H1 (cell line): Measurements from ENCODE around the gene ZNF473. TPM values are rescaled to one million over a fixed set of nuclear protein-coding genes. Genes with fewer than 3 reads are reported as not detected.

Source experiments
- ASH2L ChIP-seq: fragments of 200-600, 300-600 bp; sonication (generic); IDR thresholded peaks from one replicate; pipeline ENCODE4 v1.7.1; 2017; ENCODE audit warnings: low read length
- CTBP2 ChIP-seq: IDR thresholded peaks from 2 replicates; pipeline ENCODE4 v1.7.0; 2011; ENCODE audit warnings: borderline replicate concordance, mild to moderate bottlenecking, moderate library complexity, mixed read lengths, low read length; ENCODE audit not compliant: insufficient read depth, insufficient read length
- GABPA ChIP-seq: IDR thresholded peaks from 2 replicates; pipeline ENCODE4 v1.6.1; 2011; ENCODE audit warnings: mild to moderate bottlenecking, low read length, moderate library complexity, borderline replicate concordance; ENCODE audit not compliant: insufficient read depth
- JUN ChIP-seq: IDR thresholded peaks from 2 replicates; pipeline ENCODE4 v1.6.1; 2011; ENCODE audit warnings: low read depth, mild to moderate bottlenecking, improper control_type of control experiment, low read length
- RBBP5 ChIP-seq: IDR thresholded peaks from 2 replicates; pipeline ENCODE4 v1.7.1; 2012; ENCODE audit warnings: low read depth, mild to moderate bottlenecking, inconsistent platforms, low read length, moderate library complexity, borderline replicate concordance
- SIX5 ChIP-seq: IDR thresholded peaks from 2 replicates; pipeline ENCODE4 v1.6.1; 2011; ENCODE audit warnings: mild to moderate bottlenecking, low read depth, low read length
- polyA plus RNA-seq, 7 experiments: library from polyadenylated mRNA; depleted of rRNA in 3 of 7; stranded (reverse) in 5 of 7; unstranded in 2 of 7; fragments of >200 nt in 5 of 7; fragments of 200-250 nt in 2 of 7; gene quantifications; 1 replicate in 5 of 7; 2 replicates in 1 of 7; 4 replicates in 1 of 7; pipeline versions ENCODE4 v1.2.1 to v1.2.3, GENCODE V29; 2011 to 2013; ENCODE audit warnings: missing spikeins in 2 of 7, mixed read lengths in 2 of 7
- total RNA-seq: library from RNA; stranded (reverse); fragmentation: NEBNext Ultra II Directional; extraction: Animal tissue kit (Norgen Biotek cat#: 25700); gene quantifications from 2 replicates; pipeline ENCODE4 v1.2.1, GENCODE V29; 2021
- TF ChIP-seq, protein P1 (sequence below): fragments of 300-600 bp; sonication (generic); IDR thresholded peaks from 2 replicates; pipeline ENCODE4 v1.7.1; 2012; ENCODE audit warnings: low read length, moderate library complexity, mild to moderate bottlenecking, inconsistent platforms; ENCODE audit not compliant: insufficient replicate concordance
- TF ChIP-seq, protein P2 (sequence below): IDR thresholded peaks from 2 replicates; pipeline ENCODE4 v1.6.1; 2012; ENCODE audit warnings: low read length, inconsistent platforms

ZNF473 gene
- total and polyA plus RNA-seq, 2 of the 8 experiments (the other 6 are each of a cell fraction or from before 2014, with no cell fraction given), result 5.2 to 11.7 TPM

DNA sequence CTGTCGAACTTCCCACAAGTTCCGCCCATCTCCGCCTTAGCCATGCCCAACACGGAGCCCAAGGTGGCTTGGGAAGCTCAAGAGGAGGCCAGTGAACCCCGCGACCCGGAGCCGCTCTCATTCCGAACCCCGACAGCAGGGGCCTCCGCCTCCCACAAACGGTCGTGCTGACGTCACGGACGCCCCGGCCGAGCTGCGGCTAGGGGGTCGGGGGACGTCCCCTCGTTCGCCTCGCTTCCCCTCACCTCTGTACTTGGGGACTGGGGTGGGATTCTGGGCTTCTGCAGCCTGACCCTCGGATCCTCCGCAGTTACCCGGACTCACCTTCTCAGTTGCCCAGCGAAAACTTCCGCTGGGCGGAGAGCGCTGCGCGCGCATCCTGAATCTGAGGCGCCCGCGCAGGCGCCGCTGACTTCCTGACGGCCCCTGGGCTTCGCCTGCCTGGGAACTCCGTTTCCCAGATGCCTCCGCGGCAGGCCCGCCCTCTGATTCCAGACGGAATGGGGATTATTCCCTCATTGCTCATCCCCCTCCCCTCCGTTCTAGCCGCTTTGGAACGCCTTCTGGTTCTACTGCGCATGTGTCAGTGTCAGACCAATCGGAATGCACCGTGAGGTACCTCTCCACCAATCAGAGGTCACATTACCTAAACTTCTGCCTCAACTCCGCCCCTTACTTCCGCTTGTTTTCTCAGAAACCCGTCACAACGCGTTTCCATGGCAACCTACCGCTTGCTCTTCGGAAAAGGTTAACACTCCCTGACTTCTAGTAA lies 597 bp upstream of the ZNF473 start, which contains the start of gene VRK3 (continued):
- TF ChIP-seq, protein P1, sequence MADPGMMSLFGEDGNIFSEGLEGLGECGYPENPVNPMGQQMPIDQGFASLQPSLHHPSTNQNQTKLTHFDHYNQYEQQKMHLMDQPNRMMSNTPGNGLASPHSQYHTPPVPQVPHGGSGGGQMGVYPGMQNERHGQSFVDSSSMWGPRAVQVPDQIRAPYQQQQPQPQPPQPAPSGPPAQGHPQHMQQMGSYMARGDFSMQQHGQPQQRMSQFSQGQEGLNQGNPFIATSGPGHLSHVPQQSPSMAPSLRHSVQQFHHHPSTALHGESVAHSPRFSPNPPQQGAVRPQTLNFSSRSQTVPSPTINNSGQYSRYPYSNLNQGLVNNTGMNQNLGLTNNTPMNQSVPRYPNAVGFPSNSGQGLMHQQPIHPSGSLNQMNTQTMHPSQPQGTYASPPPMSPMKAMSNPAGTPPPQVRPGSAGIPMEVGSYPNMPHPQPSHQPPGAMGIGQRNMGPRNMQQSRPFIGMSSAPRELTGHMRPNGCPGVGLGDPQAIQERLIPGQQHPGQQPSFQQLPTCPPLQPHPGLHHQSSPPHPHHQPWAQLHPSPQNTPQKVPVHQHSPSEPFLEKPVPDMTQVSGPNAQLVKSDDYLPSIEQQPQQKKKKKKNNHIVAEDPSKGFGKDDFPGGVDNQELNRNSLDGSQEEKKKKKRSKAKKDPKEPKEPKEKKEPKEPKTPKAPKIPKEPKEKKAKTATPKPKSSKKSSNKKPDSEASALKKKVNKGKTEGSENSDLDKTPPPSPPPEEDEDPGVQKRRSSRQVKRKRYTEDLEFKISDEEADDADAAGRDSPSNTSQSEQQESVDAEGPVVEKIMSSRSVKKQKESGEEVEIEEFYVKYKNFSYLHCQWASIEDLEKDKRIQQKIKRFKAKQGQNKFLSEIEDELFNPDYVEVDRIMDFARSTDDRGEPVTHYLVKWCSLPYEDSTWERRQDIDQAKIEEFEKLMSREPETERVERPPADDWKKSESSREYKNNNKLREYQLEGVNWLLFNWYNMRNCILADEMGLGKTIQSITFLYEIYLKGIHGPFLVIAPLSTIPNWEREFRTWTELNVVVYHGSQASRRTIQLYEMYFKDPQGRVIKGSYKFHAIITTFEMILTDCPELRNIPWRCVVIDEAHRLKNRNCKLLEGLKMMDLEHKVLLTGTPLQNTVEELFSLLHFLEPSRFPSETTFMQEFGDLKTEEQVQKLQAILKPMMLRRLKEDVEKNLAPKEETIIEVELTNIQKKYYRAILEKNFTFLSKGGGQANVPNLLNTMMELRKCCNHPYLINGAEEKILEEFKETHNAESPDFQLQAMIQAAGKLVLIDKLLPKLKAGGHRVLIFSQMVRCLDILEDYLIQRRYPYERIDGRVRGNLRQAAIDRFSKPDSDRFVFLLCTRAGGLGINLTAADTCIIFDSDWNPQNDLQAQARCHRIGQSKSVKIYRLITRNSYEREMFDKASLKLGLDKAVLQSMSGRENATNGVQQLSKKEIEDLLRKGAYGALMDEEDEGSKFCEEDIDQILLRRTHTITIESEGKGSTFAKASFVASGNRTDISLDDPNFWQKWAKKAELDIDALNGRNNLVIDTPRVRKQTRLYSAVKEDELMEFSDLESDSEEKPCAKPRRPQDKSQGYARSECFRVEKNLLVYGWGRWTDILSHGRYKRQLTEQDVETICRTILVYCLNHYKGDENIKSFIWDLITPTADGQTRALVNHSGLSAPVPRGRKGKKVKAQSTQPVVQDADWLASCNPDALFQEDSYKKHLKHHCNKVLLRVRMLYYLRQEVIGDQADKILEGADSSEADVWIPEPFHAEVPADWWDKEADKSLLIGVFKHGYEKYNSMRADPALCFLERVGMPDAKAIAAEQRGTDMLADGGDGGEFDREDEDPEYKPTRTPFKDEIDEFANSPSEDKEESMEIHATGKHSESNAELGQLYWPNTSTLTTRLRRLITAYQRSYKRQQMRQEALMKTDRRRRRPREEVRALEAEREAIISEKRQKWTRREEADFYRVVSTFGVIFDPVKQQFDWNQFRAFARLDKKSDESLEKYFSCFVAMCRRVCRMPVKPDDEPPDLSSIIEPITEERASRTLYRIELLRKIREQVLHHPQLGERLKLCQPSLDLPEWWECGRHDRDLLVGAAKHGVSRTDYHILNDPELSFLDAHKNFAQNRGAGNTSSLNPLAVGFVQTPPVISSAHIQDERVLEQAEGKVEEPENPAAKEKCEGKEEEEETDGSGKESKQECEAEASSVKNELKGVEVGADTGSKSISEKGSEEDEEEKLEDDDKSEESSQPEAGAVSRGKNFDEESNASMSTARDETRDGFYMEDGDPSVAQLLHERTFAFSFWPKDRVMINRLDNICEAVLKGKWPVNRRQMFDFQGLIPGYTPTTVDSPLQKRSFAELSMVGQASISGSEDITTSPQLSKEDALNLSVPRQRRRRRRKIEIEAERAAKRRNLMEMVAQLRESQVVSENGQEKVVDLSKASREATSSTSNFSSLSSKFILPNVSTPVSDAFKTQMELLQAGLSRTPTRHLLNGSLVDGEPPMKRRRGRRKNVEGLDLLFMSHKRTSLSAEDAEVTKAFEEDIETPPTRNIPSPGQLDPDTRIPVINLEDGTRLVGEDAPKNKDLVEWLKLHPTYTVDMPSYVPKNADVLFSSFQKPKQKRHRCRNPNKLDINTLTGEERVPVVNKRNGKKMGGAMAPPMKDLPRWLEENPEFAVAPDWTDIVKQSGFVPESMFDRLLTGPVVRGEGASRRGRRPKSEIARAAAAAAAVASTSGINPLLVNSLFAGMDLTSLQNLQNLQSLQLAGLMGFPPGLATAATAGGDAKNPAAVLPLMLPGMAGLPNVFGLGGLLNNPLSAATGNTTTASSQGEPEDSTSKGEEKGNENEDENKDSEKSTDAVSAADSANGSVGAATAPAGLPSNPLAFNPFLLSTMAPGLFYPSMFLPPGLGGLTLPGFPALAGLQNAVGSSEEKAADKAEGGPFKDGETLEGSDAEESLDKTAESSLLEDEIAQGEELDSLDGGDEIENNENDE, result no peak
- peak; percentile 60 for TF ChIP-seq ASH2L
- TF ChIP-seq GABPA, result no peak
- peak; percentile 57 for TF ChIP-seq SIX5
- TF ChIP-seq JUN, result no peak
- TF ChIP-seq CTBP2, result no peak
- TF ChIP-seq RBBP5, result peak; percentile 92
- TF ChIP-seq, protein P2, sequence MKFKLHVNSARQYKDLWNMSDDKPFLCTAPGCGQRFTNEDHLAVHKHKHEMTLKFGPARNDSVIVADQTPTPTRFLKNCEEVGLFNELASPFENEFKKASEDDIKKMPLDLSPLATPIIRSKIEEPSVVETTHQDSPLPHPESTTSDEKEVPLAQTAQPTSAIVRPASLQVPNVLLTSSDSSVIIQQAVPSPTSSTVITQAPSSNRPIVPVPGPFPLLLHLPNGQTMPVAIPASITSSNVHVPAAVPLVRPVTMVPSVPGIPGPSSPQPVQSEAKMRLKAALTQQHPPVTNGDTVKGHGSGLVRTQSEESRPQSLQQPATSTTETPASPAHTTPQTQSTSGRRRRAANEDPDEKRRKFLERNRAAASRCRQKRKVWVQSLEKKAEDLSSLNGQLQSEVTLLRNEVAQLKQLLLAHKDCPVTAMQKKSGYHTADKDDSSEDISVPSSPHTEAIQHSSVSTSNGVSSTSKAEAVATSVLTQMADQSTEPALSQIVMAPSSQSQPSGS, result no peak
